Esophagus muscularis mucosa (tissue), 4 donors: ENCODE measurements around the gene DOCK4. TPM values are rescaled to one million over a fixed set of nuclear protein-coding genes. Genes with fewer than 3 reads are reported as not detected.

ENCODE experiments used
- DNase-seq: peaks from one replicate; pipeline ENCODE4 v3.0.0-alpha.2; 2017; ENCODE audit errors: extremely low spot score
- H3K27ac ChIP-seq, 4 donors: fragments of 200-600 bp; sonication (generic); replicated peaks in 1 of 4; 1 replicate in 3 of 4; 2 replicates in 1 of 4; pipeline ENCODE4 v1.5.1; 2016 to 2019; ENCODE audit warnings: mild to moderate bottlenecking in 1 of 4
- H3K27me3 ChIP-seq, 4 donors: fragments of 200-600 bp; sonication (generic); one replicate each; pipeline versions ENCODE4 v1.5.1 to v1.6.0; 2016 to 2019
- H3K36me3 ChIP-seq, 4 donors: fragments of 200-600 bp; sonication (generic); one replicate each; pipeline ENCODE4 v1.5.1; 2016 to 2019
- H3K4me1 ChIP-seq, 4 donors: fragments of 200-600 bp; sonication (generic); one replicate each; pipeline ENCODE4 v1.5.1; 2016 to 2019
- H3K4me3 ChIP-seq, 4 donors: fragments of 200-600 bp; sonication (generic); 1 replicate in 2 of 4; 2 replicates in 2 of 4; pipeline ENCODE4 v1.5.1; 2016 to 2019; ENCODE audit warnings: mild to moderate bottlenecking in 4 of 4, moderate library complexity in 1 of 4
- H3K9me3 ChIP-seq, 4 donors: fragments of 200-600 bp; sonication (generic); 1 replicate in 3 of 4; 2 replicates in 1 of 4; pipeline ENCODE4 v1.5.1; 2016 to 2019
- CTCF ChIP-seq, 3 experiments: fragments of 200-600 bp in 2 of 3; fragments of 450-650 bp in 1 of 3; sonication (generic) in 2 of 3; IDR thresholded peaks; one replicate each; pipeline ENCODE4 v1.5.1; 2017 to 2019; ENCODE audit warnings: antibody characterized with exemption in 3 of 3, mild to moderate bottlenecking in 2 of 3, moderate library complexity in 1 of 3
- EP300 ChIP-seq: sonication (generic); formaldehyde crosslinking; IDR thresholded peaks from one replicate; pipeline ENCODE4 v1.6.1; 2017; ENCODE audit warnings: antibody characterized with exemption
- POLR2A ChIP-seq: fragments of 450-650 bp; IDR thresholded peaks from one replicate; pipeline ENCODE4 v1.6.1; 2017; ENCODE audit warnings: antibody characterized with exemption, moderate library complexity, mild to moderate bottlenecking, low read depth
- POLR2AphosphoS5 ChIP-seq, 2 donors: sonication (generic); formaldehyde crosslinking; IDR thresholded peaks; one replicate each; pipeline ENCODE4 v1.6.1; 2017; ENCODE audit warnings: antibody characterized with exemption in 2 of 2
- WGBS: methylation state at CpG from one replicate; pipeline ENCODE4 v1.1.5; 2018; 5-methylcytosine and 5-hydroxymethylcytosine counted together
- intact Hi-C: fragments of 100-400 bp; cut with DNase I; formaldehyde crosslinking; loops from one replicate; pipeline ENCODE4 v1.15.1; 2023
- total RNA-seq, 4 donors: library from RNA; depleted of rRNA; stranded (reverse); fragments of >200 nt; gene quantifications; one replicate each; pipeline versions ENCODE4 v1.1.0 to v1.2.1, GENCODE V29; 2016

The DOCK4 gene
- total RNA-seq, 4 donors from 2014 or later, result 14.0 to 25.3 (median 18.8) TPM

GRCh38 chr7:111787099-111787498 is 419.1 kb downstream of the DOCK4 start:
- no peaks in the 10 kb centered on the region for H3K4me1 ChIP-seq
- H3K9me3 ChIP-seq, result no peaks in the 10 kb centered on the region
- intact Hi-C loops, result loop anchor here (10.0 kb wide), 1 partner anchor 148 kb away; no protein-coding TSS in a partner anchor
- no peaks in the 10 kb centered on the region for H3K27me3 ChIP-seq
- DNase-seq, result no peak
- H3K27ac ChIP-seq, result no peak overlapping the region
- TF ChIP-seq POLR2AphosphoS5 (IDR thresholded peaks at IDR 0.05) (no peak), EP300 (no peak), CTCF (IDR thresholded peaks at IDR 0.05) (no peak), POLR2A (no peak)
- no peak overlapping the region for H3K4me3 ChIP-seq
- H3K36me3 ChIP-seq, result peaks cover 0 to 27% (median 5%) of the 10 kb centered on the region in 4 donors

- TF ChIP-seq CTCF (IDR thresholded peaks at IDR 0.05), result no peak
- no peak for TF ChIP-seq POLR2AphosphoS5 (IDR thresholded peaks at IDR 0.05)
- TF ChIP-seq EP300, result no peak
- no peak for TF ChIP-seq POLR2A
- intact Hi-C loops, result loop anchor here (10.0 kb wide), 1 partner anchor 150 kb away; no protein-coding TSS in a partner anchor
- H3K4me3 ChIP-seq, result no peak overlapping the region
Observed at GRCh38 chr7:111785076-111785475, 421.1 kb downstream of the DOCK4 start.

GRCh38 chr7:111784296-111784695 is 421.9 kb downstream of the DOCK4 start:
- DNase-seq, result no peak
- H3K9me3 ChIP-seq, result no peaks in the 10 kb centered on the region
- H3K36me3 ChIP-seq, result peaks cover 0 to 16% (median 2%) of the 10 kb centered on the region in 4 donors
- no peaks in the 10 kb centered on the region for H3K4me1 ChIP-seq
- H3K27me3 ChIP-seq, result no peaks in the 10 kb centered on the region
- WGBS, result 90% methylated on average over 2 of the region's 2 CpGs
- H3K27ac ChIP-seq, result no peak overlapping the region
- no peak overlapping the region for H3K4me3 ChIP-seq
- intact Hi-C loops, result loop anchor here (10.0 kb wide), 1 partner anchor 151 kb away; no protein-coding TSS in a partner anchor
- TF ChIP-seq POLR2A (no peak), EP300 (no peak), CTCF (IDR thresholded peaks at IDR 0.05) (no peak), POLR2AphosphoS5 (IDR thresholded peaks at IDR 0.05) (no peak)

More at GRCh38 chr7:111785076-111785475, 421.1 kb downstream of the DOCK4 start:
- Histone ChIP-seq H3K27ac (no peak overlapping the region), H3K9me3 (no peaks in the 10 kb centered on the region), H3K27me3 (no peaks in the 10 kb centered on the region), H3K36me3 (peaks cover 0 to 23% (median 4%) of the 10 kb centered on the region in 4 donors), H3K4me1 (no peaks in the 10 kb centered on the region)
- no peak for DNase-seq
- 97% methylated on average over 3 of the region's 3 CpGs for WGBS

GRCh38 chr7:111783854-111784253 is 422.3 kb downstream of the DOCK4 start:
- Histone ChIP-seq H3K4me1 (no peaks in the 10 kb centered on the region), H3K9me3 (no peaks in the 10 kb centered on the region), H3K4me3 (no peak overlapping the region), H3K27ac (no peak overlapping the region), H3K36me3 (peaks cover 0 to 15% (median 2%) of the 10 kb centered on the region in 4 donors), H3K27me3 (no peaks in the 10 kb centered on the region)
- WGBS, result 96% methylated on average over 5 of the region's 5 CpGs
- no peak for DNase-seq
- intact Hi-C loops, result loop anchor here (10.0 kb wide), 1 partner anchor 151 kb away; no protein-coding TSS in a partner anchor
- TF ChIP-seq POLR2AphosphoS5 (IDR thresholded peaks at IDR 0.05) (no peak), EP300 (no peak), POLR2A (no peak), CTCF (IDR thresholded peaks at IDR 0.05) (no peak)

GRCh38 chr7:111780527-111780926 is 425.7 kb downstream of the DOCK4 start:
- TF ChIP-seq CTCF (IDR thresholded peaks at IDR 0.05) (no peak), POLR2A (no peak), EP300 (no peak), POLR2AphosphoS5 (IDR thresholded peaks at IDR 0.05) (no peak)
- WGBS, result 77% methylated on average over 1 of the region's 1 CpG
- Histone ChIP-seq H3K4me1 (no peaks in the 10 kb centered on the region), H3K27ac (no peak overlapping the region), H3K36me3 (peaks cover 6 to 35% (median 18%) of the 10 kb centered on the region in 4 donors), H3K27me3 (no peaks in the 10 kb centered on the region), H3K9me3 (peaks cover 0 to 14% (median 2%) of the 10 kb centered on the region in 4 donors), H3K4me3 (no peak overlapping the region)
- intact Hi-C loops, result loop anchor here (10.0 kb wide), 1 partner anchor 154 kb away; no protein-coding TSS in a partner anchor
- no peak for DNase-seq
